GM21528 (cell line): ENCODE measurements around the gene LAMA5.

Experiments used
- ATAC-seq: cut with Tn5 transposase; IDR thresholded peaks from one replicate; pipeline ENCODE4 v1.9.1; 2021; ENCODE audit warnings: mild to moderate bottlenecking, moderate library complexity; ENCODE audit not compliant: unreplicated experiment, low FRiP score

The LAMA5 gene

GRCh38 chr20:62404112-62404665, 37.1 kb upstream of the LAMA5 start:
- no peak for ATAC-seq

- no peak for ATAC-seq
Observed at GRCh38 chr20:62403331-62403730, 36.2 kb upstream of the LAMA5 start.

- no peak for ATAC-seq
Observed at GRCh38 chr20:62402456-62403150, 35.5 kb upstream of the LAMA5 start.

GRCh38 chr20:62401331-62401779, 34.2 kb upstream of the LAMA5 start:
- ATAC-seq: no peak

GRCh38 chr20:62400541-62400940, 33.4 kb upstream of the LAMA5 start:
- no peak for ATAC-seq

GRCh38 chr20:62400021-62400420, 32.9 kb upstream of the LAMA5 start:
- ATAC-seq: no peak

GRCh38 chr20:62398120-62398821, 31.2 kb upstream of the LAMA5 start:
- ATAC-seq: no peak

- ATAC-seq: no peak
Observed at GRCh38 chr20:62396367-62397239, 29.5 kb upstream of the LAMA5 start.

- no peak for ATAC-seq
Observed at GRCh38 chr20:62395311-62396242, 28.5 kb upstream of the LAMA5 start.

GRCh38 chr20:62394248-62395245, 27.4 kb upstream of the LAMA5 start:
- no peak for ATAC-seq

GRCh38 chr20:62393830-62394229, 26.7 kb upstream of the LAMA5 start:
- ATAC-seq: no peak

- no peak for ATAC-seq
Observed at GRCh38 chr20:62393335-62393665, 26.2 kb upstream of the LAMA5 start.

GRCh38 chr20:62392621-62393334, 25.7 kb upstream of the LAMA5 start:
- no peak for ATAC-seq

- no peak for ATAC-seq
Observed at GRCh38 chr20:62392077-62392418, 24.9 kb upstream of the LAMA5 start.

- ATAC-seq: no peak
Observed at GRCh38 chr20:62391165-62392076, 24.3 kb upstream of the LAMA5 start.

- ATAC-seq: no peak
Observed at GRCh38 chr20:62390317-62391164, 23.4 kb upstream of the LAMA5 start.
